ENCODE measurements around the gene LAMA2. TPM values are rescaled to one million over a fixed set of nuclear protein-coding genes. Genes with fewer than 3 reads are reported as not detected.

LAMA2 gene
- total and polyA plus RNA-seq, 2 of the 13 experiments (the other 11 are each of a cell fraction or from before 2014, with no cell fraction given): 0.11 to 0.28 TPM

GRCh38 chr6:129500958-129501739 lies 618.2 kb downstream of the LAMA2 start (continued):
- TF ChIP-seq ARNT2 (CRISPR knock-in tag; IDR thresholded peaks at IDR 0.05; ENCODE audit: low read depth) (no peak), TBL1XR1 (IDR thresholded peaks at IDR 0.05; ENCODE audit: borderline replicate concordance, low read length, partially characterized antibody) (no peak), ZNF510 (CRISPR knock-in tag; IDR thresholded peaks at IDR 0.05; ENCODE audit: low read depth) (no peak), ZNF546 (CRISPR knock-in tag; conservative IDR thresholded peaks at IDR 0.05) (no peak), ZNF20 (CRISPR knock-in tag; IDR thresholded peaks at IDR 0.05) (no peak), ATRX (CRISPR knock-in tag; IDR thresholded peaks at IDR 0.05; ENCODE audit: borderline replicate concordance) (no peak), ZNF772 (CRISPR knock-in tag; IDR thresholded peaks at IDR 0.05) (no peak), PRMT3 (CRISPR knock-in tag; IDR thresholded peaks at IDR 0.05; ENCODE audit: borderline replicate concordance, low read depth) (no peak), ZMYM2 (CRISPR knock-in tag; IDR thresholded peaks at IDR 0.05) (no peak), ZBTB46 (CRISPR knock-in tag; IDR thresholded peaks at IDR 0.05; ENCODE audit: borderline replicate concordance) (no peak), ATF2 (CRISPR knock-in tag; IDR thresholded peaks at IDR 0.05) (no peak), ETV5 (CRISPR knock-in tag; IDR thresholded peaks at IDR 0.05; ENCODE audit: borderline replicate concordance) (peak; percentile 45; the same call in 1 of the 2 replicates), HDAC1 (CRISPR knock-in tag; IDR thresholded peaks at IDR 0.05) (no peak), ONECUT2 (CRISPR knock-in tag; IDR thresholded peaks at IDR 0.05) (no peak), ARID5B (CRISPR knock-in tag; IDR thresholded peaks at IDR 0.05) (peak; percentile 53), MAF1 (CRISPR knock-in tag; IDR thresholded peaks at IDR 0.05; ENCODE audit: borderline replicate concordance) (no peak), YEATS4 (CRISPR knock-in tag; IDR thresholded peaks at IDR 0.05; ENCODE audit: borderline replicate concordance) (no peak), CENPT (CRISPR knock-in tag; IDR thresholded peaks at IDR 0.05; ENCODE audit: low read depth) (no peak)
- TF ChIP-seq, protein P1, sequence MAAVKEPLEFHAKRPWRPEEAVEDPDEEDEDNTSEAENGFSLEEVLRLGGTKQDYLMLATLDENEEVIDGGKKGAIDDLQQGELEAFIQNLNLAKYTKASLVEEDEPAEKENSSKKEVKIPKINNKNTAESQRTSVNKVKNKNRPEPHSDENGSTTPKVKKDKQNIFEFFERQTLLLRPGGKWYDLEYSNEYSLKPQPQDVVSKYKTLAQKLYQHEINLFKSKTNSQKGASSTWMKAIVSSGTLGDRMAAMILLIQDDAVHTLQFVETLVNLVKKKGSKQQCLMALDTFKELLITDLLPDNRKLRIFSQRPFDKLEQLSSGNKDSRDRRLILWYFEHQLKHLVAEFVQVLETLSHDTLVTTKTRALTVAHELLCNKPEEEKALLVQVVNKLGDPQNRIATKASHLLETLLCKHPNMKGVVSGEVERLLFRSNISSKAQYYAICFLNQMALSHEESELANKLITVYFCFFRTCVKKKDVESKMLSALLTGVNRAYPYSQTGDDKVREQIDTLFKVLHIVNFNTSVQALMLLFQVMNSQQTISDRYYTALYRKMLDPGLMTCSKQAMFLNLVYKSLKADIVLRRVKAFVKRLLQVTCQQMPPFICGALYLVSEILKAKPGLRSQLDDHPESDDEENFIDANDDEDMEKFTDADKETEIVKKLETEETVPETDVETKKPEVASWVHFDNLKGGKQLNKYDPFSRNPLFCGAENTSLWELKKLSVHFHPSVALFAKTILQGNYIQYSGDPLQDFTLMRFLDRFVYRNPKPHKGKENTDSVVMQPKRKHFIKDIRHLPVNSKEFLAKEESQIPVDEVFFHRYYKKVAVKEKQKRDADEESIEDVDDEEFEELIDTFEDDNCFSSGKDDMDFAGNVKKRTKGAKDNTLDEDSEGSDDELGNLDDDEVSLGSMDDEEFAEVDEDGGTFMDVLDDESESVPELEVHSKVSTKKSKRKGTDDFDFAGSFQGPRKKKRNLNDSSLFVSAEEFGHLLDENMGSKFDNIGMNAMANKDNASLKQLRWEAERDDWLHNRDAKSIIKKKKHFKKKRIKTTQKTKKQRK (IDR thresholded peaks at IDR 0.05; ENCODE audit: low read length): no peak

Measured in HepG2 (cell line).